GM12873 (cell line): ENCODE measurements around the gene RASGRF2.

Source experiments
- TF ChIP-seq, protein P1 (sequence below): IDR thresholded peaks from 2 replicates; pipeline ENCODE4 v1.5.1; 2012; ENCODE audit warnings: low read depth, mild to moderate bottlenecking, moderate library complexity, low read length, control low read depth; ENCODE audit not compliant: insufficient read depth; ENCODE audit errors: missing control alignments

RASGRF2 gene

DNA sequence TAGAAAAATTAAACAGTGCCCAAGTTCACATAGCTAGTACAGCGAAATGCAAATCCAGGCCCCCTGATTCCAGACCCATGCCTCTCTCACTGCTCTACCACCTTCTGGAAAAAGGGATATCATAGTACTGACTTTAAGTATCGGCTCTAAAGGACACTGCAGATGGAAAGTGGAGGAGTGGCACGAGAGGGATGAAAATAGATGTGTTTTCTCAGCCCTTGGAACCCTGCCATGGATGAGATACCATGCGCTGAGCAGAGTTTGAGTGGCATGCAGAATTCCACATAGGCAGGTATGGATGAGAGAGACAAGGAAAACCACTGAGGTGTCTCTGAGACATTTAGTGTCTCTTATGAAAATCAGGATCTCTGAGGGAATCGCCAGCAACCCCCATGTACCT lies 291.8 kb downstream of the RASGRF2 start:
- TF ChIP-seq, protein P1, sequence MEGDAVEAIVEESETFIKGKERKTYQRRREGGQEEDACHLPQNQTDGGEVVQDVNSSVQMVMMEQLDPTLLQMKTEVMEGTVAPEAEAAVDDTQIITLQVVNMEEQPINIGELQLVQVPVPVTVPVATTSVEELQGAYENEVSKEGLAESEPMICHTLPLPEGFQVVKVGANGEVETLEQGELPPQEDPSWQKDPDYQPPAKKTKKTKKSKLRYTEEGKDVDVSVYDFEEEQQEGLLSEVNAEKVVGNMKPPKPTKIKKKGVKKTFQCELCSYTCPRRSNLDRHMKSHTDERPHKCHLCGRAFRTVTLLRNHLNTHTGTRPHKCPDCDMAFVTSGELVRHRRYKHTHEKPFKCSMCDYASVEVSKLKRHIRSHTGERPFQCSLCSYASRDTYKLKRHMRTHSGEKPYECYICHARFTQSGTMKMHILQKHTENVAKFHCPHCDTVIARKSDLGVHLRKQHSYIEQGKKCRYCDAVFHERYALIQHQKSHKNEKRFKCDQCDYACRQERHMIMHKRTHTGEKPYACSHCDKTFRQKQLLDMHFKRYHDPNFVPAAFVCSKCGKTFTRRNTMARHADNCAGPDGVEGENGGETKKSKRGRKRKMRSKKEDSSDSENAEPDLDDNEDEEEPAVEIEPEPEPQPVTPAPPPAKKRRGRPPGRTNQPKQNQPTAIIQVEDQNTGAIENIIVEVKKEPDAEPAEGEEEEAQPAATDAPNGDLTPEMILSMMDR = no peak

DNA sequence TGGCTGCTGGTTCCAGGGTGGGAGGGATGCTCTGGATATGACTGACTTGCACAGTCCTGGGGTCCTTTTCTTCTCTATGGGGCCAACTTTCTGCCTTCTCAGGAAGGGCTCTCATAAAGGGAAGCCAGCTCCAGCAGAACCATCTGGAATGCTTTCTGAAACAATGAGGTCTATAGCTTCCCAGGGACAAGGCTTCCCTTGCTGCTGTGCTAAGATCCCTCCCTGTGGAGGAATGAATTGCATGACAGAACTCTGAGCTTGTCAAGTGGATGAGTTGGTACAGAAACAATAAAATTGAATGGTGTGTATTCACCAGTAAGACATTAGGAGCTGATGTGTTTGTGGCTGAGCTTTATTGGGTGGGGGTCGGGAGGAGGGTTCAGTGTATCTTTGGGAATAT lies 292.7 kb downstream of the RASGRF2 start:
- TF ChIP-seq, protein P1 = no peak

DNA sequence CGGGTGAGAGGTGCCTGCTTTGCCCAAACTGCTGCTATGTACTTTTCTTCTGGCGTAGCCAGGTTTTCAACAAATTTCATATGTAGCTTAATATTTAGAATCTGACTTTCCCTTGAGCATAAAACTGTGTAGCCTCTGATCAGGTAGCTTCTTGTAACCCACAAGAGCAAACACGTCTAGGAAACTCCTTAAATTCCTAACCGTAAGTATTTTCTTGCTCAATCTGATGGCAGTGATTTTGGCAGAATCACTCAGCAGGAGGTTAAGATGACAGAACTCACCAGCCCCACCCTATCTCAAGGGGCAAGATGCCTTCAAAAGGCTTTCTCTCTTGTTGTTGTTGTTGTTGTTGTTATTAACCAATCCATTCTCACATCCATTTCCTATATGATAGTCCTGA lies 293.7 kb downstream of the RASGRF2 start:
- TF ChIP-seq, protein P1 = no peak

DNA sequence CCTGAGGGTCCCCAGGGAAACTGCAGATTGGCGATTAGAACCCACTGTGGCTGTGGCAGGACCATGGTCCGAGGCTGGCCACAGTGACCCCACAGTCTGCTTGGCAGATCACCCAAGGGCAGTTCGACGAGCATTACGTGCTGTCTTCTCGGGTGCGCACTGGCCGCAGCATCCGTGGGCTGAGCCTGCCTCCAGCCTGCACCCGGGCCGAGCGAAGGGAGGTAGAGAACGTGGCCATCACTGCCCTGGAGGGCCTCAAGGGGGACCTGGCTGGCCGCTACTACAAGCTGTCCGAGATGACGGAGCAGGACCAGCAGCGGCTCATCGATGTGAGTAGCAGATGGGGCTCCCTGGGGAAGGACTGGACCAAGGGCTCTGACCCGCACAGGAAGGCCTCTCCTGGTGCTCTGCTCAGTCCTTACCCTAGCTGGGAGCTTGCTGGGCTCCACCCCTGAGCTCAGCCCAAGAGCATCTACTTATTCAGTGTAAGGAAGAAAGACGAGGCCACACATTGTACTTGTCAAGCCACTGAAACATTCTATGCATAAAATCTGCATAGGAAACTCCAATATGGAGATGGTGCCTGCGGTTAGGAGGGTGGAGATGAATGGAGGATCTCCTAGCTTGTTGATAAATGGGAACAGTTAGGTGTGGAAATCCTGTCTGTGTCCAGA lies 294.9 kb downstream of the RASGRF2 start:
- TF ChIP-seq, protein P1 = no peak

DNA sequence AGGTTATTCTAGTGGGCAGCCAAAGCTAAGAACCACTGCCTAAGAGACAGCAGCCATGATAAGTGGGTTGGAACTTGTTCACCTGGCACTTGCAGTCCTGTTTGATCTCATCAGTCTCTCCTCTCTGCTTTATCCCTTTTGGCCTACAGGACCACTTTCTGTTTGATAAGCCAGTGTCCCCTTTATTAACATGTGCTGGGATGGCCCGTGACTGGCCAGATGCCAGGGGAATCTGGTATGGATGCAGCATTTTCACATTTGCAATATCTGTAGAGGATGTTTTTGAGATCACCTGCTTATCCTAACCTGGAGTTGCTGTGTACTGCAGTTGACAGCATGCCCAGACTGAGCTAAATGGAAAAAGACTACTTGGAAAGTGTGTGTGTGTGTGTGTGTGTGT lies 296.6 kb downstream of the RASGRF2 start:
- TF ChIP-seq, protein P1 = no peak

DNA sequence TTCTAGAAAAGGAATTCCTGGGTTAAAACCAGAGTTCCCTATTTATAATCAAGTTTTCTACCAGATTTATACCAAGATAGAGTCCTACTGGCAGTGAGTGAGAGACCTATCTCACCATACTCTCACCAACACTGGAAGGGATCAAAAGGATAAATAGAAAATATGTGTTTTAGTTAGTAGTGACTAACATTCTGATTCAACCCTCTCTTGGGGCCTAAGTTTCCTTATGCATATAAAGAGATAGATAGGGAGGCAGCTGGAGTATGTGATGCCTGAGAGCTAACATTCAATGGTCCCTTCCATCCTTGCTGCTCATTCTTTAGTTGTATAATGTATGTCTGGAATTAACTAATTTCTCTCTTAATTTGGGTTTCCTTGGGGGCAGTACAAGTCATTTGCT lies 304.9 kb downstream of the RASGRF2 start:
- TF ChIP-seq, protein P1 = no peak

DNA sequence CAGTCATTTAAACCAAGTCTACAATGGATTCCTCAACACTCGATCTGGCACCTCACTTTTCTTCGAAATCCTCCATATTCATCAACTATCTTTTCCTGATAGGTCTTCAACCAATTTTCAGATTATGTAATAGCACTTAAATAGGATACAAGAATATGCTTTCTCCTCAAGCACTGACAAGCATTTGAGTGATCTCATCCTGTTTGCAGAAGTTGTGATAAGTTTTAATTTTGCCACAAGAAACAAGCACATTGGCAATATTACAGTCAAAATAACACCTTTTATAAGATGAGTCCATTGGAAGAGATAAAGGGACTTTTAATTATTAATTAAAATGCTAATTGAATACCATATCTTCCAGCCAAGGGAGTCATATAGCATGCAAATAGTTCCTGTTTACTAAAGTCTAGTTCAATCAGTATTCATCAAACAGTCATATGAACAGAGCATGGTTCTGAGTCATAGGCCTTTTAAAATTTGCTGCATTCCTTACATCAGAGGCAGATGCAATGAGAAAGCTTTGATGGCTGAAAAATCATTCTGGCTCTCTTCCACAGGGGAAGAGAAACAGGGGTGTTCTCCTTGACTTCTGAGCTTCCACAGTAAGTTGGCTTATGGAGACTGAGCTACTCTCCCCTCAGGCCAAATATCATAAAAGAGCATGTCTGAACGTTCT lies 308.5 kb downstream of the RASGRF2 start:
- TF ChIP-seq, protein P1 = no peak
